Suprapubic skin (tissue), 3 donors: ENCODE measurements around the gene SLC37A3.

Source experiments
- EP300 ChIP-seq: sonication (generic); formaldehyde crosslinking; IDR thresholded peaks from one replicate; pipeline ENCODE4 v1.6.1; 2017; ENCODE audit warnings: antibody characterized with exemption
- TF ChIP-seq, protein P1 (sequence below), 2 donors: fragments of 200-600 bp in 1 of 2; fragments of 450-650 bp in 1 of 2; sonication (generic) in 1 of 2; IDR thresholded peaks; one replicate each; pipeline ENCODE4 v1.5.1; 2016 to 2019; ENCODE audit warnings: antibody characterized with exemption in 2 of 2, mild to moderate bottlenecking in 1 of 2, moderate library complexity in 1 of 2

DNA sequence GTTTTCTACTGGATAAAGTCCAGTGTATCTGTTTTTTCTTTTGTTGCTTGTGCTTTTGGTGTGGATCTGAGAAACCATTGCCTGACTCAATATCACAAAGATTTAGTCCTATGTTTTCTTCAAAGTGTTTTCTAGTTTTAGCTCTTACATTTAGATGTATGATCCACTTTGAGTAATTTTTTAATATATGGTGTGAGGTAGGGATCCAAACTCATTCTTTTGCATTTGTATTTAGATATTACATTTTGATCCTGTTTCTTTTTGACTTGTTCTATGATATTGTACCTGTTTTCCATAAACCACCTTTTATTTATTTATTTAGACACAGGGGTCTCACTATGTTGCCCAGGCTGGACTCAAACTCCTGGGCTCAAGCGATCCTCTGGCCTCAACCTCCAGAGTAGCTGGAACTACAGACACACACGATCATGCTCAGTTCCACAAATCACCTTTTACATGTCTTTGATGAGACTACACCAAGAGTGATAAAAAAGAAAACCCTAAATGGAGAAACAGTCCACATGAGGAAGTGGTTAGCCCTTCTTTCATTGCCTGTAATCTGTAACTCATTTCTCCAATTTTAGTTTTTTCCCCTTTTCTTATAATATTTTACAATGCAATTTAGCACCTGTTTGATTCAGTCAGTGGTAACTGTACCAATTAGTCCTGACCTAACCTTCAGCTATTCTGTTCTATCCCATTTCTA lies 86.0 kb downstream of the SLC37A3 start:
- TF ChIP-seq, protein P1, sequence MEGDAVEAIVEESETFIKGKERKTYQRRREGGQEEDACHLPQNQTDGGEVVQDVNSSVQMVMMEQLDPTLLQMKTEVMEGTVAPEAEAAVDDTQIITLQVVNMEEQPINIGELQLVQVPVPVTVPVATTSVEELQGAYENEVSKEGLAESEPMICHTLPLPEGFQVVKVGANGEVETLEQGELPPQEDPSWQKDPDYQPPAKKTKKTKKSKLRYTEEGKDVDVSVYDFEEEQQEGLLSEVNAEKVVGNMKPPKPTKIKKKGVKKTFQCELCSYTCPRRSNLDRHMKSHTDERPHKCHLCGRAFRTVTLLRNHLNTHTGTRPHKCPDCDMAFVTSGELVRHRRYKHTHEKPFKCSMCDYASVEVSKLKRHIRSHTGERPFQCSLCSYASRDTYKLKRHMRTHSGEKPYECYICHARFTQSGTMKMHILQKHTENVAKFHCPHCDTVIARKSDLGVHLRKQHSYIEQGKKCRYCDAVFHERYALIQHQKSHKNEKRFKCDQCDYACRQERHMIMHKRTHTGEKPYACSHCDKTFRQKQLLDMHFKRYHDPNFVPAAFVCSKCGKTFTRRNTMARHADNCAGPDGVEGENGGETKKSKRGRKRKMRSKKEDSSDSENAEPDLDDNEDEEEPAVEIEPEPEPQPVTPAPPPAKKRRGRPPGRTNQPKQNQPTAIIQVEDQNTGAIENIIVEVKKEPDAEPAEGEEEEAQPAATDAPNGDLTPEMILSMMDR (IDR thresholded peaks at IDR 0.05): no peak
- no peak for TF ChIP-seq EP300
